ENCODE measurements around the gene SFXN5. TPM values are rescaled to one million over a fixed set of nuclear protein-coding genes. Genes with fewer than 3 reads are reported as not detected.

Gene SFXN5
- polyA plus RNA-seq, 1 donor from 2014 or later, result 5.8 TPM

GRCh38 chr2:72956050-72956395 is 115.5 kb downstream of the SFXN5 start:
- H4K20me1 ChIP-seq (ENCODE audit: insufficient read depth), result no peaks in the 10 kb centered on the region
- no peaks in the 10 kb centered on the region for H3K9me2 ChIP-seq (ENCODE audit: insufficient read depth, low read length)
- H3K27ac ChIP-seq (ENCODE audit: low read length), result no peak overlapping the region
- no peak for TF ChIP-seq EP300 (conservative IDR thresholded peaks at IDR 0.05; ENCODE audit: poor library complexity, severe bottlenecking)
- no peak for TF ChIP-seq POLR2AphosphoS5 (IDR thresholded peaks at IDR 0.05)
- no peak for TF ChIP-seq REST (IDR thresholded peaks at IDR 0.05; ENCODE audit: borderline replicate concordance)
- TF ChIP-seq CTCF (IDR thresholded peaks at IDR 0.05; ENCODE audit: poor library complexity, severe bottlenecking), result no peak
- TF ChIP-seq SMC3 (conservative IDR thresholded peaks at IDR 0.05; ENCODE audit: poor library complexity), result no peak
- no peak overlapping the region for H3K4me2 ChIP-seq (ENCODE audit: low read length)
- H3K79me2 ChIP-seq (replicated peaks; ENCODE audit: insufficient read depth, low read length), result no peaks in the 10 kb centered on the region
- H3F3A ChIP-seq (ENCODE audit: insufficient read depth, low read length, poor library complexity, severe bottlenecking), result no peaks in the 10 kb centered on the region
- no peaks in the 10 kb centered on the region for H3K36me3 ChIP-seq (ENCODE audit: insufficient read depth, low read length)
- no peaks in the 10 kb centered on the region for H3K9me3 ChIP-seq (ENCODE audit: low read length)
- H3K27me3 ChIP-seq (ENCODE audit: insufficient read depth, low read depth, low read length), result no peaks in the 10 kb centered on the region
- no peak overlapping the region for H3K9ac ChIP-seq (ENCODE audit: low read length)
- no peak overlapping the region for H2AFZ ChIP-seq (ENCODE audit: low read depth, low read length)
- no peak overlapping the region for H3K4me3 ChIP-seq (ENCODE audit: low read length)

- no peaks in the 10 kb centered on the region for H3K36me3 ChIP-seq (ENCODE audit: insufficient read depth, low read length)
- peak overlapping the region; percentile 25 for H3K4me3 ChIP-seq (ENCODE audit: low read length)
- no peaks in the 10 kb centered on the region for H4K20me1 ChIP-seq (ENCODE audit: insufficient read depth)
- H2AFZ ChIP-seq (ENCODE audit: low read depth, low read length), result peak overlapping the region; percentile 27
- H3K27me3 ChIP-seq (ENCODE audit: insufficient read depth, low read depth, low read length), result no peaks in the 10 kb centered on the region
- H3K27ac ChIP-seq (ENCODE audit: low read length), result no peak overlapping the region
- no peaks in the 10 kb centered on the region for H3K79me2 ChIP-seq (replicated peaks; ENCODE audit: insufficient read depth, low read length)
- H3K9me3 ChIP-seq (ENCODE audit: low read length), result no peaks in the 10 kb centered on the region
- H3F3A ChIP-seq (ENCODE audit: insufficient read depth, low read length, poor library complexity, severe bottlenecking), result no peaks in the 10 kb centered on the region
- TF ChIP-seq CTCF (IDR thresholded peaks at IDR 0.05; ENCODE audit: poor library complexity, severe bottlenecking), result no peak
- no peak for TF ChIP-seq RAD21 (conservative IDR thresholded peaks at IDR 0.05)
- TF ChIP-seq REST (IDR thresholded peaks at IDR 0.05; ENCODE audit: borderline replicate concordance), result peak; percentile 43
- H3K9me2 ChIP-seq (ENCODE audit: insufficient read depth, low read length), result no peaks in the 10 kb centered on the region
- peak overlapping the region; percentile 38 for H3K9ac ChIP-seq (ENCODE audit: low read length)
- no peak overlapping the region for H3K4me2 ChIP-seq (ENCODE audit: low read length)
Observed at GRCh38 chr2:72955228-72956049, 116.1 kb downstream of the SFXN5 start.

Measured in neural cell (in vitro differentiated cells).